ENCODE results near the gene ACSL3.

Gene ACSL3

GRCh38 chr2:222944552-222944951, 83.7 kb downstream of the ACSL3 start:
- no peak for DNase-seq

GRCh38 chr2:222944971-222945740, 84.3 kb downstream of the ACSL3 start:
- DNase-seq = no peak

GRCh38 chr2:222945887-222946286, 85.1 kb downstream of the ACSL3 start:
- no peak for DNase-seq

- no peak for DNase-seq
Observed at GRCh38 chr2:222946700-222947287, 86.0 kb downstream of the ACSL3 start.

GRCh38 chr2:222949073-222949472, 88.2 kb downstream of the ACSL3 start:
- DNase-seq = no peak

GRCh38 chr2:222949690-222950323, 89.0 kb downstream of the ACSL3 start:
- DNase-seq = no peak

- DNase-seq = no peak
Observed at GRCh38 chr2:222950638-222951285, 89.9 kb downstream of the ACSL3 start.

- DNase-seq = no peak
Observed at GRCh38 chr2:222952204-222952603, 91.4 kb downstream of the ACSL3 start.

GRCh38 chr2:222955008-222955407, 94.2 kb downstream of the ACSL3 start:
- DNase-seq = no peak

GRCh38 chr2:222959358-222959757, 98.5 kb downstream of the ACSL3 start:
- DNase-seq = no peak

GRCh38 chr2:222960126-222960525, 99.3 kb downstream of the ACSL3 start:
- DNase-seq = no peak

- DNase-seq = no peak
Observed at GRCh38 chr2:222963641-222964040, 102.8 kb downstream of the ACSL3 start.

- DNase-seq = no peak
Observed at GRCh38 chr2:222964376-222965031, 103.7 kb downstream of the ACSL3 start.

GRCh38 chr2:222965555-222965954, 104.7 kb downstream of the ACSL3 start:
- no peak for DNase-seq

GRCh38 chr2:222968550-222969155, 107.8 kb downstream of the ACSL3 start:
- no peak for DNase-seq

- DNase-seq = no peak
Observed at GRCh38 chr2:222969491-222969890, 108.7 kb downstream of the ACSL3 start.

- DNase-seq = no peak
Observed at GRCh38 chr2:222972420-222972819, 111.6 kb downstream of the ACSL3 start.

- DNase-seq = no peak
Observed at GRCh38 chr2:222973237-222973636, 112.4 kb downstream of the ACSL3 start.

- no peak for DNase-seq
Observed at GRCh38 chr2:222973733-222974132, 112.9 kb downstream of the ACSL3 start.

- no peak for DNase-seq
Observed at GRCh38 chr2:222976521-222977061, 115.8 kb downstream of the ACSL3 start.

- no peak for DNase-seq
Observed at GRCh38 chr2:222977121-222977520, 116.3 kb downstream of the ACSL3 start.

GRCh38 chr2:222978850-222979249, 118.0 kb downstream of the ACSL3 start:
- DNase-seq = no peak
